Breast epithelium (tissue), 3 donors: ENCODE results near the gene MRPL54.

Experiments used
- CTCF ChIP-seq, 3 donors: fragments of 450-650 bp; IDR thresholded peaks; one replicate each; pipeline ENCODE4 v1.5.1; 2016 to 2017; ENCODE audit warnings: antibody characterized with exemption in 3 of 3, mild to moderate bottlenecking in 3 of 3, moderate library complexity in 3 of 3
- POLR2AphosphoS5 ChIP-seq, 3 donors: sonication (generic); formaldehyde crosslinking; IDR thresholded peaks; one replicate each; pipeline ENCODE4 v1.6.1; 2017; ENCODE audit warnings: antibody characterized with exemption in 3 of 3

GRCh38 chr19:3752492-3752891 is 10.0 kb upstream of the MRPL54 start:
- no peak for TF ChIP-seq CTCF (IDR thresholded peaks at IDR 0.05)
- TF ChIP-seq POLR2AphosphoS5 (IDR thresholded peaks at IDR 0.05), result no peak
